GM12878 (cell line): ENCODE data around the gene SPDYE1. TPM values are rescaled to one million over a fixed set of nuclear protein-coding genes. Genes with fewer than 3 reads are reported as not detected.
"Not testable (repeated sequence)": the region's sequence is repeated elsewhere in the genome, so short reads cannot be mapped to it uniquely, and the experiment has no call there.

ENCODE experiments used
- ATAC-seq: fragments of 200-7000 bp; cut with Tn5 transposase; 3 replicates; pipeline ENCODE4 v1.9.1; 2020; ENCODE audit warnings: mild to moderate bottlenecking, moderate library complexity
- Bru-seq: library from RNA; stranded (reverse); fragments of 400-500 nt; gene quantifications from one replicate; lab custom pipeline; 2021; lab: Mats Ljungman, UMichigan
- BruChase-seq, 2 experiments: library from RNA; stranded (reverse); fragments of 400-500 nt; gene quantifications; one replicate each; lab custom pipeline; 2021; lab: Mats Ljungman, UMichigan
- BruUV-seq: library from RNA; stranded (reverse); fragments of 400-500 nt; replicated peaks from 2 replicates; lab custom pipeline; 2021; lab: Mats Ljungman, UMichigan
- CTCF ChIA-PET: fragments of 300-600 bp; sonication (Branson Sonifier 250); formaldehyde crosslinking; extraction: SDS; loops from one replicate; lab custom pipeline; 2021; ENCODE audit warnings: inconsistent platforms; lab: Yijun Ruan, JAX
- POLR2A ChIA-PET: fragments of 350-600 bp; formaldehyde crosslinking; extraction: SDS; loops from one replicate; lab custom pipeline; 2021; ENCODE audit warnings: inconsistent platforms; lab: Charles Lee
- RAD21 ChIA-PET: fragments of 300-600 bp; sonication (Branson Sonifier 250); formaldehyde crosslinking; loops from one replicate; lab custom pipeline; 2023; ENCODE audit warnings: antibody characterized with exemption; ENCODE audit not compliant: unreplicated experiment; lab: Charles Lee
- SMC1A ChIA-PET: fragments of 300-600 bp; sonication (Branson Sonifier 250); formaldehyde crosslinking; loops from one replicate; lab custom pipeline; 2023; ENCODE audit not compliant: unreplicated experiment, uncharacterized antibody; lab: Charles Lee
- DNase-seq: peaks from one replicate; pipeline ENCODE4 v3.0.0-alpha.2; 2011; ENCODE audit warnings: low read depth, low spot score
- FAIRE-seq: peaks from 3 replicates; lab custom pipeline; 2011; peaks lifted over from hg19 to GRCh38; lab: Jason Lieb, UNC
- H2AFZ ChIP-seq: 2 replicates; pipeline ENCODE4 v1.6.0; 2011; ENCODE audit warnings: low read depth, low read length, control low read depth; ENCODE audit not compliant: control insufficient read depth
- H3K27ac ChIP-seq: 2 replicates; pipeline ENCODE4 v1.5.1; 2011; ENCODE audit warnings: control low read depth; ENCODE audit not compliant: control insufficient read depth, insufficient read depth
- H3K27me3 ChIP-seq, 2 experiments: replicated peaks in 1 of 2; 2 replicates each; pipeline versions ENCODE4 v1.6.0 to v1.6.1; 2011; ENCODE audit warnings: low read length in 1 of 2; ENCODE audit not compliant: control insufficient read depth in 2 of 2, insufficient read depth in 2 of 2
- H3K36me3 ChIP-seq, 2 experiments: 2 replicates each; pipeline ENCODE4 v1.5.1; 2011; ENCODE audit warnings: low read length in 1 of 2; ENCODE audit not compliant: control insufficient read depth in 2 of 2, insufficient read depth in 2 of 2
- H3K4me1 ChIP-seq: 2 replicates; pipeline ENCODE4 v1.6.1; 2011; ENCODE audit warnings: mild to moderate bottlenecking, low read length, moderate library complexity, mixed read lengths; ENCODE audit not compliant: control insufficient read depth, insufficient read depth
- H3K4me2 ChIP-seq: 2 replicates; pipeline ENCODE4 v1.6.0; 2011; ENCODE audit warnings: control low read depth; ENCODE audit not compliant: control insufficient read depth, insufficient read depth
- H3K4me3 ChIP-seq: fragments of 200-600 bp; sonication (generic); 2 replicates; pipeline ENCODE4 v1.5.1; 2016
- H3K79me2 ChIP-seq: 2 replicates; pipeline ENCODE4 v1.6.0; 2011; ENCODE audit warnings: low read length; ENCODE audit not compliant: control insufficient read depth, insufficient read depth
- H3K9ac ChIP-seq: 2 replicates; pipeline ENCODE4 v1.8.0; 2011; ENCODE audit warnings: low read length, control low read depth, mixed read lengths; ENCODE audit not compliant: control insufficient read depth, insufficient read depth
- H3K9me3 ChIP-seq: replicated peaks from 3 replicates; pipeline ENCODE4 v1.5.1; 2011; ENCODE audit warnings: mild to moderate bottlenecking, low read length; ENCODE audit not compliant: control insufficient read depth, insufficient read depth
- H4K20me1 ChIP-seq: 2 replicates; pipeline ENCODE4 v1.6.0; 2011; ENCODE audit not compliant: control insufficient read depth, insufficient read depth
- CHD2 ChIP-seq: IDR thresholded peaks from 2 replicates; pipeline ENCODE4 v1.6.1; 2011; ENCODE audit warnings: low read depth, low read length, improper control_type of control experiment, borderline replicate concordance
- HCFC1 ChIP-seq: fragments of 150-350 bp; IDR thresholded peaks from 2 replicates; pipeline ENCODE4 v1.6.1; 2014; ENCODE audit warnings: low read length
- MAX ChIP-seq: IDR thresholded peaks from 2 replicates; pipeline ENCODE4 v1.6.1; 2012; ENCODE audit warnings: low read depth, low read length, improper control_type of control experiment
- MYB ChIP-seq: fragments of 150-350 bp; IDR thresholded peaks from 2 replicates; pipeline ENCODE4 v1.6.1; 2014; ENCODE audit warnings: mild to moderate bottlenecking, low read depth, low read length, borderline replicate concordance
- MYC ChIP-seq: IDR thresholded peaks from 2 replicates; pipeline ENCODE4 v1.6.1; 2011; ENCODE audit warnings: mild to moderate bottlenecking, low read length, moderate library complexity, inconsistent platforms; ENCODE audit not compliant: insufficient read depth, insufficient replicate concordance, insufficient read length, severe bottlenecking
- NFYB ChIP-seq: IDR thresholded peaks from 2 replicates; pipeline ENCODE4 v1.6.1; 2011; ENCODE audit warnings: low read depth, mild to moderate bottlenecking, low read length, improper control_type of control experiment, moderate library complexity; ENCODE audit not compliant: insufficient read depth
- SMARCA5 ChIP-seq: fragments of 450-650 bp; IDR thresholded peaks from 2 replicates; pipeline ENCODE4 v1.6.1; 2017; ENCODE audit warnings: mild to moderate bottlenecking
- SMC3 ChIP-seq: IDR thresholded peaks from 2 replicates; pipeline ENCODE4 v1.6.1; 2011; ENCODE audit warnings: low read length, improper control_type of control experiment, borderline replicate concordance
- WGBS: methylation state at CpG from one replicate; pipeline ENCODE4 v1.1.6; 2016; ENCODE audit warnings: low lambda C conversion rate; ENCODE audit not compliant: insufficient replicate concordance, insufficient coverage; ENCODE audit errors: missing lambda C conversion rate; 5-methylcytosine and 5-hydroxymethylcytosine counted together
- in situ Hi-C: fragments of 300-500 bp; cut with MboI; formaldehyde crosslinking; loops from 9 replicates; pipeline ENCODE4 v1.14.3; 2018; ENCODE audit warnings: mixed read lengths
- intact Hi-C: fragments of 100-400 bp; cut with micrococcal nuclease; formaldehyde crosslinking; loops from one replicate; pipeline ENCODE4 v1.14.2; 2022; ENCODE audit not compliant: unreplicated experiment
- long read RNA-seq, 2 experiments: library from polyadenylated mRNA; unstranded; transcript quantifications; one replicate each; pipeline ENCODE4 v2.0.0, GENCODE V29; 2019 to 2020
- polyA minus RNA-seq, 3 experiments: library from RNA; depleted of rRNA, polyadenylated mRNA; stranded (reverse); fragments of >200 nt; gene quantifications; 2 replicates each; pipeline ENCODE4 v1.2.3, GENCODE V29; 2011
- polyA plus RNA-seq, 11 experiments: library from polyadenylated mRNA; depleted of rRNA in 4 of 11; unstranded in 6 of 11; stranded (reverse) in 5 of 11; fragments of >200 nt; fragmentation: Nextera tagmentation in 4 of 11; fragmentation: Illumina TruSeq in 1 of 11; extraction: Ambion mirVana in 4 of 11; extraction: Trizol in 1 of 11; gene quantifications; 1 replicate in 1 of 11; 2 replicates in 10 of 11; pipeline versions ENCODE4 v1.2.1 to v1.2.3, GENCODE V29; 2011 to 2016; ENCODE audit warnings: inconsistent platforms in 2 of 11, missing spikeins in 2 of 11, low read depth in 1 of 11
- total RNA-seq, 4 experiments: library from RNA; depleted of rRNA in 3 of 4; stranded (reverse); fragments of >200 nt in 3 of 4; fragmentation: Illumina TruSeq in 1 of 4; extraction: Trizol in 1 of 4; gene quantifications; 2 replicates each; pipeline versions ENCODE4 v1.2.1 to v1.2.3, GENCODE V29; 2013 to 2021
- TF ChIP-seq, protein P1 (sequence below): fragments of 450-650 bp; formaldehyde crosslinking; IDR thresholded peaks from 2 replicates; pipeline ENCODE4 v1.4.0; 2020; ENCODE audit warnings: mild to moderate bottlenecking, moderate library complexity

The SPDYE1 gene
- 0.32 TPM in 1 of 2 replicates, not detected in the other for total RNA-seq (2013; cell fraction: nucleolus; rRNA removed)
- total RNA-seq (2014; rRNA removed) (0.11 TPM in 1 of 2 replicates, not detected in the other), total RNA-seq (2014; rRNA removed; fragmentation: Illumina TruSeq; extraction: Trizol) (0.04 TPM in 1 of 2 replicates, not detected in the other), total RNA-seq (2021) (not detected in 2 replicates), polyA plus RNA-seq (2011; rRNA removed) (0.05 TPM in 1 of 2 replicates, not detected in the other), polyA plus RNA-seq (2014; fragmentation: Illumina TruSeq; extraction: Trizol) (not detected in 2 replicates), polyA plus RNA-seq (2014; fragmentation: Nextera tagmentation; extraction: Ambion mirVana) (under 1 TPM; 0.05 to 0.07 TPM), polyA plus RNA-seq (2014; rRNA removed) (not detected in 2 replicates), polyA plus RNA-seq (2016; fragmentation: Nextera tagmentation; extraction: Ambion mirVana) (1 to 10 TPM; 1.1 to 1.3 TPM), polyA minus RNA-seq (2011; rRNA and poly(A)+ RNA removed) (not detected in 2 replicates), Bru-seq, nascent RNA (percentile 12 among the genes with signal in this experiment), BruChase-seq, experiment 1, labeled RNA remaining after a 6-hour chase (not detected), BruChase-seq, experiment 2, labeled RNA remaining after a 2-hour chase (percentile 12 among the genes with signal in this experiment)
- polyA plus RNA-seq (2011; ENCODE audit: low read depth): 0.09 TPM
- not detected in 2 replicates for polyA plus RNA-seq (2011; cell fraction: cytosol; rRNA removed)
- polyA plus RNA-seq (2011; cell fraction: nucleus; rRNA removed): not detected in 2 replicates
- polyA plus RNA-seq (2012): 0.18 and 0.37 TPM in 2 replicates
- polyA minus RNA-seq (2011; cell fraction: cytosol; rRNA and poly(A)+ RNA removed): not detected in 2 replicates
- polyA minus RNA-seq (2011; cell fraction: nucleus; rRNA and poly(A)+ RNA removed): not detected in 2 replicates
- long read RNA-seq, experiment 1: 0 reads
- long read RNA-seq, experiment 2, partial matches to known transcripts: 0 of 11 reads
- long read RNA-seq, experiment 2, other reads (novel, unspliced or antisense): 11 of 11 reads

- BruUV-seq, H3K79me2 ChIP-seq, H2AFZ ChIP-seq, H3K27me3 ChIP-seq, H4K20me1 ChIP-seq, H3K4me2 ChIP-seq, in situ Hi-C loops, DNase-seq, RAD21 ChIA-PET, H3K4me1 ChIP-seq, H3K36me3 ChIP-seq, H3K4me3 ChIP-seq, SMC1A ChIA-PET, intact Hi-C loops, H3K9ac ChIP-seq, ATAC-seq, FAIRE-seq, H3K27ac ChIP-seq, H3K9me3 ChIP-seq, POLR2A ChIA-PET, CTCF ChIA-PET: not testable (repeated sequence)
- 94% methylated on average over 3 of the region's 3 CpGs for WGBS
These were observed at the start of gene SPDYE1 for GRCh38 chr7:43997532-43997931. SPDYE1 (plus strand) TSS chr7:43997897; CDS start chr7:43999950, 2,053 bp downstream.

DNA sequence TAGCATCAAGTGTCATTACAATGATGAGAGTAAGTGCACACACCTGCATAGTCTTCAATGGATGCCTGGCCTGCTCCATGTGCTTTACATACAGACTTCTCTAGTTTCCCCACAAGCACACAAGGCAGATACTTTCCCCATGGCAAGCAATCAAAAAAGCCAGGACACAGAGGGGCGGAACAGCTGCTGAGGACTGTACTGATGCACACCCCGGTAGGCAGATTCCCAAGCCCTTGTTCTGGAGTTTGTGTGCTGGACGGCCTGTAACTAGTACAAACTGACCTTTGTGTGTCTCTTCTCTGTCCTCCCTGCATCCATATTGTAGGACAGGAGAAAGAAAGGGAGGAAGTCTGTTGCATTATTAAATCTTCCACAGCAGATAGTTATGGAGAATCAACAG is 45.7 kb upstream of the SPDYE1 start:
- Histone ChIP-seq H3K9me3 (no peaks in the 10 kb centered on the region), H3K36me3 (peaks cover 0 to 14% of the 10 kb centered on the region in 2 experiments; a peak in 1 of 4 replicates), H3K4me1 (no peaks in the 10 kb centered on the region), H2AFZ (no peak overlapping the region), H3K4me3 (no peak overlapping the region), H3K9ac (no peak overlapping the region), H3K4me2 (no peak overlapping the region), H3K79me2 (no peaks in the 10 kb centered on the region), H4K20me1 (no peaks in the 10 kb centered on the region), H3K27me3 (no peaks in the 10 kb centered on the region), H3K27ac (no peak overlapping the region)
- ChIA-PET POLR2A (no interaction called here), CTCF (no interaction called here), SMC1A (no interaction called here), RAD21 (no interaction called here)
- ATAC-seq (no peak), FAIRE-seq (no peak), DNase-seq (no peak)
- WGBS: 94% methylated on average over 3 of the region's 3 CpGs
- in situ Hi-C loops: no loop called here
- no TSS peak for BruUV-seq
- intact Hi-C loops: no loop called here
- TF ChIP-seq MAX (no peak), MYB (no peak), SMC3 (no peak), MYC (no peak), NFYB (no peak), HCFC1 (no peak), CHD2 (no peak), SMARCA5 (no peak)
- TF ChIP-seq, protein P1, sequence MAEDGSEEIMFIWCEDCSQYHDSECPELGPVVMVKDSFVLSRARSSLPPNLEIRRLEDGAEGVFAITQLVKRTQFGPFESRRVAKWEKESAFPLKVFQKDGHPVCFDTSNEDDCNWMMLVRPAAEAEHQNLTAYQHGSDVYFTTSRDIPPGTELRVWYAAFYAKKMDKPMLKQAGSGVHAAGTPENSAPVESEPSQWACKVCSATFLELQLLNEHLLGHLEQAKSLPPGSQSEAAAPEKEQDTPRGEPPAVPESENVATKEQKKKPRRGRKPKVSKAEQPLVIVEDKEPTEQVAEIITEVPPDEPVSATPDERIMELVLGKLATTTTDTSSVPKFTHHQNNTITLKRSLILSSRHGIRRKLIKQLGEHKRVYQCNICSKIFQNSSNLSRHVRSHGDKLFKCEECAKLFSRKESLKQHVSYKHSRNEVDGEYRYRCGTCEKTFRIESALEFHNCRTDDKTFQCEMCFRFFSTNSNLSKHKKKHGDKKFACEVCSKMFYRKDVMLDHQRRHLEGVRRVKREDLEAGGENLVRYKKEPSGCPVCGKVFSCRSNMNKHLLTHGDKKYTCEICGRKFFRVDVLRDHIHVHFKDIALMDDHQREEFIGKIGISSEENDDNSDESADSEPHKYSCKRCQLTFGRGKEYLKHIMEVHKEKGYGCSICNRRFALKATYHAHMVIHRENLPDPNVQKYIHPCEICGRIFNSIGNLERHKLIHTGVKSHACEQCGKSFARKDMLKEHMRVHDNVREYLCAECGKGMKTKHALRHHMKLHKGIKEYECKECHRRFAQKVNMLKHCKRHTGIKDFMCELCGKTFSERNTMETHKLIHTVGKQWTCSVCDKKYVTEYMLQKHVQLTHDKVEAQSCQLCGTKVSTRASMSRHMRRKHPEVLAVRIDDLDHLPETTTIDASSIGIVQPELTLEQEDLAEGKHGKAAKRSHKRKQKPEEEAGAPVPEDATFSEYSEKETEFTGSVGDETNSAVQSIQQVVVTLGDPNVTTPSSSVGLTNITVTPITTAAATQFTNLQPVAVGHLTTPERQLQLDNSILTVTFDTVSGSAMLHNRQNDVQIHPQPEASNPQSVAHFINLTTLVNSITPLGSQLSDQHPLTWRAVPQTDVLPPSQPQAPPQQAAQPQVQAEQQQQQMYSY (CRISPR knock-in tag): no peak
